ENCODE data around the gene DUSP8. TPM values are rescaled to one million over a fixed set of nuclear protein-coding genes. Genes with fewer than 3 reads are reported as not detected.
A peak's percentile ranks its signal among the peaks of the same experiment; 100 is the strongest.
"Not testable (repeated sequence)": the region's sequence is repeated elsewhere in the genome, so short reads cannot be mapped to it uniquely, and the experiment has no call there.

DUSP8 gene, protein sequence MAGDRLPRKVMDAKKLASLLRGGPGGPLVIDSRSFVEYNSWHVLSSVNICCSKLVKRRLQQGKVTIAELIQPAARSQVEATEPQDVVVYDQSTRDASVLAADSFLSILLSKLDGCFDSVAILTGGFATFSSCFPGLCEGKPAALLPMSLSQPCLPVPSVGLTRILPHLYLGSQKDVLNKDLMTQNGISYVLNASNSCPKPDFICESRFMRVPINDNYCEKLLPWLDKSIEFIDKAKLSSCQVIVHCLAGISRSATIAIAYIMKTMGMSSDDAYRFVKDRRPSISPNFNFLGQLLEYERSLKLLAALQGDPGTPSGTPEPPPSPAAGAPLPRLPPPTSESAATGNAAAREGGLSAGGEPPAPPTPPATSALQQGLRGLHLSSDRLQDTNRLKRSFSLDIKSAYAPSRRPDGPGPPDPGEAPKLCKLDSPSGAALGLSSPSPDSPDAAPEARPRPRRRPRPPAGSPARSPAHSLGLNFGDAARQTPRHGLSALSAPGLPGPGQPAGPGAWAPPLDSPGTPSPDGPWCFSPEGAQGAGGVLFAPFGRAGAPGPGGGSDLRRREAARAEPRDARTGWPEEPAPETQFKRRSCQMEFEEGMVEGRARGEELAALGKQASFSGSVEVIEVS
- total RNA-seq, result 15.3 TPM
- long read RNA-seq, full-length matches to known transcripts, result 14 of 27 reads
- long read RNA-seq, partial matches to known transcripts, result 3 of 27 reads
- long read RNA-seq, other reads (novel, unspliced or antisense), result 10 of 27 reads

DNA sequence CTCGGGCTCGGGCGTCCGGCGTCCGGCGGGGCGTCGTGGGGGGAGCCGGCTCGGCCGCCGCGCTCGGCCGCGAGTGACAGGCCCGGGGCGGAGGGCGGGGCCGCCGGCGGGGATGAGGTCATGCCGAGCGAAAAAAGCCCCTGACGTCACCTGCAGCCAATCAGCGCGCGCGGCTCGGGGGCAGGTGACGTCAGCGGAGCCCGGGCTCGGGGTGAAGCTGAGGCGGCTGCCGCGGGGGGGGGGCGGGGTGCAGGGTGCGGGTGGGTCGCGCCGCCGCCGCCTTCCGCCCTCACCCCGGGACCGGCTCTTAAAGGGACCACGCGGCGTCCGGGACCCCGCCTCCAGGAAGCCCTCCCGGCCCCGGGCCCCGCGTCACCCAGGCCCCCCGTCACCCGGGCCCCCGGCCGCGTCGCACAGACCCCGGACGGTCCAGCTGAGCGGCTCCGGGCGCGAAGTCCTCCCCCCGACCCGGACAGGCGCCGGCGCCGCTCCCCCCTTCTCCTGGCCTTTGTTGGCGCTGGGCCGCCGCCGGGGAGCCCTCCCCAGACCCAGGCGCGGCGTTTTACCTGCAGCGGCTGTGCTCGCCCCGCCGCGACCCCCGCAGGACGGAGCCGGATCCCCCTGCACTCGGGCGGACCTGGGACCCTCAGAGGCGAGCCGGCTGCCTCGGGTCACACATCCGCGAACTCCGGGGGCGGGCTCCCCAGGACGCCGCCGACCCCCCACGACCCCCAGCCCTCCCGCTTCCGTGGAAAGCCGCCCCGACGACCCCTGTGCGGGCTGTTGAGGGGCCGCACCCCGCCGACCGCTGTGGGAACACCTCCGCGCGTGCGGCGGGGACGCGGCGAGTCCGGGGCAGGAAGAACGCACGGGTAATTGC is at the start of gene DUSP8:
Gene DUSP8, minus strand, starts transcription at position 75 of the 880 bp plus-strand sequence. CDS start 6,445 bp downstream, outside the sequence.
- H3K4me1 ChIP-seq, result peaks cover 65% of the 10 kb centered on the region
- no peaks in the 10 kb centered on the region for H3K36me3 ChIP-seq
- no peaks in the 10 kb centered on the region for H3K27me3 ChIP-seq (ENCODE audit: low read depth)
- TF ChIP-seq CTCF (IDR thresholded peaks at IDR 0.05; ENCODE audit: borderline replicate concordance), result no peak
- intact Hi-C loops (cut with micrococcal nuclease), result no loop called here
- no peaks in the 10 kb centered on the region for H3K9me3 ChIP-seq (replicated peaks)
- DNase-seq, result peak; percentile 94
- peak within 1 kb of the TSS; percentile 83 for H3K27ac ChIP-seq (replicated peaks)
- H3K4me3 ChIP-seq, result peak within 1 kb of the TSS; percentile 82

DNA sequence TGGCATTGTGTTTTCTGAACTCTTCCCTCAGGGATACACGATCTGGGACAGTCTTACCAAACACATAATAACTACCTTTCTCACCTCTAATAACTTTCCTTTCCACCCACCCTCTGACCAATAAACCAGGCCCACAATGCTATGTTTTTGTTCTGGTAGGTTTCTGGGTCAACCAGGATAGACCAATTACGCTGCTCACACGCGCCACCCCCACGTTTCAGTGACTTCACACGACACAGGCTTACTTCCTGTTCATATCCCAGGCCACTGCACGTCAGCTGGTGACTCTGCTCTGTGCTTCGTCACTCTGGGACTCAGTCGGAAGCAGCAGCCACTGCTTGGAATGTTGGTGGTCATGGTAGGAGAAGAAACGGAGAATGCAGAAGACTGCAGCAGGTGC is 47.4 kb upstream of the DUSP8 start:
- Histone ChIP-seq H3K27me3 (ENCODE audit: low read depth) (peaks cover 69% of the 10 kb centered on the region), H3K36me3 (no peaks in the 10 kb centered on the region), H3K4me3 (no peak overlapping the region), H3K27ac (replicated peaks) (no peak overlapping the region), H3K4me1 (no peaks in the 10 kb centered on the region), H3K9me3 (replicated peaks) (no peaks in the 10 kb centered on the region)
- intact Hi-C loops (cut with micrococcal nuclease), result no loop called here
- no peak for TF ChIP-seq CTCF (IDR thresholded peaks at IDR 0.05; ENCODE audit: borderline replicate concordance)
- DNase-seq, result no peak

DNA sequence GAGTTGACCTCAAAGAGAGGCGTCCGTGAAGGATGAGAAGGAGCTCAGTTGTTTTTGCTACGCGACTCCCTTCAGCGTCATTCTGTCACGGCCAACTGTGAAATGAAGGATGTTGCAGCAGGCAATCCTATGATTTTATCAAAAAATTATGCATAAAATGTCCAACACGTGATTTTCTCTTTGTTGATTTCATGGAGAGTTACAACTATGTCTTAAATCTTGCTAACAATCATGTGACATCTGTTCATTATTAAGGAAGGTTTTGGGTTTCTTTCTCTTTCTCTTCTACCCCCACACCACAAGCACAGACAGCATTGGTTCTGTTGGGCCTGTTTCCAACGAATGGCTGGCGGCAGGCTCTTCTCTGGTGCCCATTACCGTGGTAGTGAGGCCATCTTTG is 46.2 kb upstream of the DUSP8 start:
- no peaks in the 10 kb centered on the region for H3K9me3 ChIP-seq (replicated peaks)
- H3K27me3 ChIP-seq (ENCODE audit: low read depth), result peaks cover 81% of the 10 kb centered on the region
- no peak for DNase-seq
- no peaks in the 10 kb centered on the region for H3K4me1 ChIP-seq
- H3K36me3 ChIP-seq, result no peaks in the 10 kb centered on the region
- H3K27ac ChIP-seq (replicated peaks), result no peak overlapping the region
- no peak for TF ChIP-seq CTCF (IDR thresholded peaks at IDR 0.05; ENCODE audit: borderline replicate concordance)
- intact Hi-C loops (cut with micrococcal nuclease), result no loop called here
- no peak overlapping the region for H3K4me3 ChIP-seq

DNA sequence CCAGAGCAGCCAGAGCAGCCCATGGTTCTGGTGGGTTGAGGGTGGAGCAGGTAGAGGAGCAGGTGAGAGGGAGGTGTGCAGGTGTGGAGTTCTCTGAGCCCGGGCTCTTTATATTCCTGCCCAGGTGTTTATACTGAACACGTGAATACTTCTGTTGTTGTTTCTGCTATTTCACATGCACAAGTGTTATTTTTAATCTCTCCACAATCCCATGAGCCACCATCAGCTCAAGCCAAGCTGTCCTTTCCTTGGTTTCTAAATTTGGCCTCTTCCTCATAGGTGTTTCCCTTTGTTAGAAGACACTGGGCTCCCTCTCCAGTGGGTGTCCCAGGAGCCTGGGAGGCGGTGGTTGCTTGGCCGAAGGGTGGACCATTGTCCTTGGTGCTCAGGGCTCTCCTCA is 36.3 kb upstream of the DUSP8 start, which contains the start of gene KRTAP5-3:
Gene KRTAP5-3, minus strand, starts transcription at position 101 of the 400 bp plus-strand sequence. Its CDS starts 78 bp downstream, at position 23.
- intact Hi-C loops (cut with micrococcal nuclease), result no loop called here
- DNase-seq, result no peak
- H3K27ac ChIP-seq (replicated peaks), result no peak within 1 kb of the TSS
- H3K9me3 ChIP-seq (replicated peaks), result no peaks in the 10 kb centered on the region
- peaks cover 9% of the 10 kb centered on the region for H3K4me1 ChIP-seq
- no peaks in the 10 kb centered on the region for H3K36me3 ChIP-seq
- H3K27me3 ChIP-seq (ENCODE audit: low read depth), result peaks cover 41% of the 10 kb centered on the region
- no peak within 1 kb of the TSS for H3K4me3 ChIP-seq
- TF ChIP-seq CTCF (IDR thresholded peaks at IDR 0.05; ENCODE audit: borderline replicate concordance), result no peak

DNA sequence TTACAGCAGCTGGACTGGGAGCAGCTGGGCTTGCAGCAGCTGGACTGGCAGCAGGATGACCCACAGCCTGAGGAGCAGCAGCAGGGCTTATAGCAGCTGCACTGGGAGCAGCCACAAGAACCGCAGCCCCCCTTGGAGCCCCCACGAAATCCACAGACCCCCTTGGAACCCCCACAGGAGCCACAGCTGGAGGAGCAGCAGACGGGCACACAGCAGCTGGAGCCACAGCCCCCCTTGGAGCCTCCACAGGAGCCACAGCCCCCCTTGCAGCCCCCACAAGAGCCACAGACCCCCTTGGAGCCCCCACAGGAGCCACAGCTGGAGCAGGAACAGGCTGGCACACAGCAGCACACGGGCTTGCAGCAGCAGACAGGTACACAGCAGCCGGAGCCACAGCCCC is 35.8 kb upstream of the DUSP8 start:
- H3K4me1 ChIP-seq; DNase-seq; H3K36me3 ChIP-seq; H3K27ac ChIP-seq (replicated peaks); H3K9me3 ChIP-seq (replicated peaks); H3K4me3 ChIP-seq; intact Hi-C loops (cut with micrococcal nuclease): not testable (repeated sequence)
- H3K27me3 ChIP-seq (ENCODE audit: low read depth), result peaks cover 44% of the 10 kb centered on the region

DNA sequence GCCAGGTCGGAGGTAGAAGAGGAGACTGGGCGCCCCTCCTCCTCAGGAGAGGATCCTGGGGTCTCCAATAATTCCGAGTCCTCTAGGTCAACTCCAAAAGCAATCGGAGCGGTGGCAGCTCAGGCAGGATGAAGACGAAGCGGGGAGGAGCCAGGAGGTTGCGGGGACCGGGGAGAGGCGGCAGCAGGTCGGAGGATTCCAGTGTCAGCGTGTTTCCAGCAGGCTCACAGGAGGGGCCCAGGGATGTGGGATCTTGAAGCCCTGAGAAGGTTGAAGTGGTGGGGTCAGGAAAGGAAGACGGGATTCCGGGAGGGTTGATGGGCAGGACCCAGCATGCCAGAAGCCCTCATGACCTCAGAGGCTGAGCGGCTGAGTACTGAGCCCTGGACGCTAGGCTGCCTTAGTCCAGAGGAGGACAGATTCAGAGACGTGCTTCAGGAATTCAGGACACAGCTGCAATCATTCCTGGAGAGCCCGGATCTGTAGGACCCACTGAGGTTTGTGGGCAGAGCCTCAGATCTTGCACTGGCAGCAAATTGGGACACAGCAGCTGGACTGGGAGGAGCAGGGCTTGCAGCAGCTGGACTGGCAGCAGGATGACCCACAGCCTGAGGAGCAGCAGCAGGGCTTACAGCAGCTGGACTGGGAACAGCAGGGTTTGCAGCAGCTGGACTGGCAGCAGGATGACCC is 35.2 kb upstream of the DUSP8 start:
- H3K36me3 ChIP-seq; H3K4me1 ChIP-seq; H3K9me3 ChIP-seq (replicated peaks); H3K4me3 ChIP-seq; intact Hi-C loops (cut with micrococcal nuclease); DNase-seq; H3K27ac ChIP-seq (replicated peaks): not testable (repeated sequence)
- H3K27me3 ChIP-seq (ENCODE audit: low read depth), result peaks cover 50% of the 10 kb centered on the region

GRCh38 chr11:1605923-1606322 is 33.9 kb upstream of the DUSP8 start:
- H3K27ac ChIP-seq (replicated peaks); DNase-seq; H3K36me3 ChIP-seq; H3K4me3 ChIP-seq; H3K4me1 ChIP-seq; intact Hi-C loops (cut with micrococcal nuclease); H3K9me3 ChIP-seq (replicated peaks): not testable (repeated sequence)
- H3K27me3 ChIP-seq (ENCODE audit: low read depth), result peaks cover 58% of the 10 kb centered on the region

All from left ventricle myocardium inferior (tissue), 1 donor.